Activated T-cell treated with anti-CD3 and anti-CD28 coated beads for 1 hour (primary cell): Measurements from ENCODE around the gene CLCA2.

Experiments used
- DNase-seq: peaks from one replicate; pipeline ENCODE4 v3.0.0-alpha.2; 2020; ENCODE audit warnings: low read depth

CLCA2 gene

GRCh38 chr1:86430376-86430775, 6.4 kb downstream of the CLCA2 start:
- DNase-seq, result no peak

- no peak for DNase-seq
These were observed 10.1 kb downstream of the CLCA2 start for GRCh38 chr1:86434059-86434458.

- no peak for DNase-seq
These were observed 11.4 kb downstream of the CLCA2 start for GRCh38 chr1:86435327-86435726.

- no peak for DNase-seq
These were observed 12.1 kb downstream of the CLCA2 start for GRCh38 chr1:86436041-86436440.

GRCh38 chr1:86441581-86441980, 17.6 kb downstream of the CLCA2 start:
- DNase-seq, result no peak

- no peak for DNase-seq
These were observed 18.0 kb downstream of the CLCA2 start for GRCh38 chr1:86441997-86442396.

GRCh38 chr1:86445919-86446318, 21.9 kb downstream of the CLCA2 start:
- no peak for DNase-seq

GRCh38 chr1:86447198-86447790, 23.3 kb downstream of the CLCA2 start:
- DNase-seq, result no peak

GRCh38 chr1:86448670-86449069, 24.7 kb downstream of the CLCA2 start:
- DNase-seq, result no peak

- DNase-seq, result no peak
These were observed 25.1 kb downstream of the CLCA2 start for GRCh38 chr1:86449103-86449502.

- DNase-seq, result no peak
These were observed 26.9 kb downstream of the CLCA2 start for GRCh38 chr1:86450847-86451246.

- DNase-seq, result no peak
These were observed 29.7 kb downstream of the CLCA2 start for GRCh38 chr1:86453664-86454063.

- DNase-seq, result no peak
These were observed 31.1 kb downstream of the CLCA2 start for GRCh38 chr1:86455073-86455472.

GRCh38 chr1:86460998-86461397, 37.0 kb downstream of the CLCA2 start:
- DNase-seq, result no peak

GRCh38 chr1:86461482-86461881, 37.5 kb downstream of the CLCA2 start:
- no peak for DNase-seq

- DNase-seq, result no peak
These were observed 40.8 kb downstream of the CLCA2 start for GRCh38 chr1:86464819-86465218.

- DNase-seq, result no peak
These were observed 42.3 kb downstream of the CLCA2 start for GRCh38 chr1:86466109-86466844.

GRCh38 chr1:86466986-86467385, 43.0 kb downstream of the CLCA2 start:
- no peak for DNase-seq

- no peak for DNase-seq
These were observed 44.6 kb downstream of the CLCA2 start, which contains the start of gene CLCA1 for GRCh38 chr1:86468501-86468977. CLCA1 (plus strand) TSS chr1:86468927; CDS start chr1:86468972, 45 bp downstream.

GRCh38 chr1:86470859-86471258, 46.9 kb downstream of the CLCA2 start:
- DNase-seq, result no peak

GRCh38 chr1:86471291-86471690, 47.3 kb downstream of the CLCA2 start:
- no peak for DNase-seq

GRCh38 chr1:86472152-86472551, 48.2 kb downstream of the CLCA2 start:
- DNase-seq, result no peak

- DNase-seq, result no peak
These were observed 48.8 kb downstream of the CLCA2 start for GRCh38 chr1:86472767-86473166.

GRCh38 chr1:86477256-86477655, 53.3 kb downstream of the CLCA2 start:
- DNase-seq, result no peak
